Fibroblast of pulmonary artery (primary cell): ENCODE data around the gene RBFOX2.

Experiments used
- DNase-seq: peaks from one replicate; pipeline ENCODE4 v3.0.0-alpha.2; 2010; ENCODE audit warnings: low read depth
- H3K4me3 ChIP-seq: replicated peaks from 2 replicates; pipeline ENCODE4 v1.5.1; 2011; ENCODE audit warnings: low read depth, mild to moderate bottlenecking, control low read depth, low read length, moderate library complexity
- TF ChIP-seq, protein P1 (sequence below): IDR thresholded peaks from 2 replicates; pipeline ENCODE4 v1.5.1; 2011; ENCODE audit warnings: mild to moderate bottlenecking, control low read depth, low read length, inconsistent platforms; ENCODE audit errors: missing control alignments

The RBFOX2 gene

DNA sequence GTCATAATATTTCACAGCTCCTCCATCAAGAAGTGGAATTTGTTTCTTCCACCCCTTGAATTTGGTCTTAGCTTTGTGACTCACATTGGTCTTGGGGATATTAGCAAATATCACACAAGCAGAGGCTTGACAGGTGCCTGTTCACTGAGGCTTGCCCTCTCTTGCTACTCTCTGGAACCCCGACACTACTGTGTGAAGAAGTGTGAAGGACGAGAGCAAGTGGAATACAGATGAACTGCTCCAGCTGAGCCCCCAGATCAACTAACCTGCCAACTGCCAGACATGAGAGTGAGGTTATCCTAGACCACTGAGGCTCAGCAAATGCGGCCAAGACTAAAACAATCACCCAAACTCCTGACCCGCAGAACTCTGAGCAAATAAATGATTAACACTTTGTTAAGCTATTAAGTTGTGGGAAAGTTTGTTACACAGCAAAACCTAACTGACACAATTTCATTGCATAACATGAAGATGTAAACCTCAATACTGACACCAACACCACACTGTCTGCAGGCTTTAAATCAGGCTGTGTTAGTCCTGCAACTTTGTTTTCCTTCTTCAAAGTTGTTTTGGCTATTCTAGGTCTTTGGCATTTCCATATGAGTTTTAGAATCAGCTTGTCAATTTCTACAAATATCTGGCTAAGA, 168.4 kb downstream of the RBFOX2 start:
- H3K4me3 ChIP-seq: no peak overlapping the region
- no peak for DNase-seq
- TF ChIP-seq, protein P1, sequence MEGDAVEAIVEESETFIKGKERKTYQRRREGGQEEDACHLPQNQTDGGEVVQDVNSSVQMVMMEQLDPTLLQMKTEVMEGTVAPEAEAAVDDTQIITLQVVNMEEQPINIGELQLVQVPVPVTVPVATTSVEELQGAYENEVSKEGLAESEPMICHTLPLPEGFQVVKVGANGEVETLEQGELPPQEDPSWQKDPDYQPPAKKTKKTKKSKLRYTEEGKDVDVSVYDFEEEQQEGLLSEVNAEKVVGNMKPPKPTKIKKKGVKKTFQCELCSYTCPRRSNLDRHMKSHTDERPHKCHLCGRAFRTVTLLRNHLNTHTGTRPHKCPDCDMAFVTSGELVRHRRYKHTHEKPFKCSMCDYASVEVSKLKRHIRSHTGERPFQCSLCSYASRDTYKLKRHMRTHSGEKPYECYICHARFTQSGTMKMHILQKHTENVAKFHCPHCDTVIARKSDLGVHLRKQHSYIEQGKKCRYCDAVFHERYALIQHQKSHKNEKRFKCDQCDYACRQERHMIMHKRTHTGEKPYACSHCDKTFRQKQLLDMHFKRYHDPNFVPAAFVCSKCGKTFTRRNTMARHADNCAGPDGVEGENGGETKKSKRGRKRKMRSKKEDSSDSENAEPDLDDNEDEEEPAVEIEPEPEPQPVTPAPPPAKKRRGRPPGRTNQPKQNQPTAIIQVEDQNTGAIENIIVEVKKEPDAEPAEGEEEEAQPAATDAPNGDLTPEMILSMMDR: no peak

DNA sequence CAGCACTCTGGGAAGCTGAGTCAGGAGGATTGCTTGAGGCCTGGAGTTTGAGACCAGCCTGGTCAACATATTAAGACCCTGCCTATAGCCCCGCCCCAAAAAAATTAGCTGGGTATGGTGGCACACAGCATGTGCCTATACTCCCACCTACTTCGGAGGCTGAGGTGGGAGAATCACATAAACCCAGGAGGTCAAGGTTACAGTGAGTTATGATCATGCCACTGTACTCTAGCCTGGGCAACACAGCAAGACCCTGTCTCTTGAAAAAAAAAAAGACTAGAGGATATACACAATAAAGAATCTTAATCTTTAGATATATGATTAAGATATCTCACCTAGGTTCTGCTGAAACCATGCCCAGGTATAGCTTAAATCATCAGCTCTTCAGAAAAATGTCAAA, 174.3 kb downstream of the RBFOX2 start:
- no peak for DNase-seq
- TF ChIP-seq, protein P1: no peak
- no peak overlapping the region for H3K4me3 ChIP-seq

DNA sequence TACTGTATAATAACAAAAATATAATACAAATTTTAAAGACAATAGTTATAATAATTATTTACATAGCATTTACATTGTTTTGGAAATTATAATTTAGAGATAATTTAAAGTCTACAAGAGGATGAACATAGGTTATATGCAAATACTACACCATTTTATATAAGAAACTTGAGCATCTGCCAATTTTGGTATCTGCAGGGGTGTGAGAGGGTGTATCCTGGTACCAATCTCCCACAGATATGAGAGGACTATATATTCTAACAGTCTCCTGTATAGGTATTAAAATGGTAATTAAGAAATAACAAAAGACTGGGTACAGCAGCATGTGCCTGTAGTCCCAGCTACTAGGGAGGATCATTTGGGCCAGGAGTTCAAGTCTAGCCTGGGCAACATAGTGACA, 176.5 kb downstream of the RBFOX2 start:
- no peak overlapping the region for H3K4me3 ChIP-seq
- no peak for DNase-seq
- TF ChIP-seq, protein P1: no peak

DNA sequence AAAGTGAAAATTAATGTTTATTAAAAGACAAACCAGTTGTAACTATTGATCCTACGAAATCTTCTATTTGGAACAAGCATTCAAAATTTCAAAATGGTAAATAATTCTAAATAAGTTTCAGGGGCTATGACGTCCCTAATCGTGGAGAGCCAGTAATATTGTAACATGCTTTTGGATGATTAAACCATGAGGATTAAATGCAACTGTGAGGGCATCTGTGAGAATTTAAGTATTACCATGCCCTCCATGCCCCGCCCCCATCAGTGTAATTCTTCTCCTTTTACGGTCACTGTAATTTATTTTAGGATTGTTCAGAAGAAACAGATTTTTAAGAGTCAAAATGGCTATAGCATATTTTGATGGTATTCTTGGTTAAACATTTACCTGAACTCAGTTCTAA, 177.8 kb downstream of the RBFOX2 start:
- no peak overlapping the region for H3K4me3 ChIP-seq
- TF ChIP-seq, protein P1: no peak
- no peak for DNase-seq

DNA sequence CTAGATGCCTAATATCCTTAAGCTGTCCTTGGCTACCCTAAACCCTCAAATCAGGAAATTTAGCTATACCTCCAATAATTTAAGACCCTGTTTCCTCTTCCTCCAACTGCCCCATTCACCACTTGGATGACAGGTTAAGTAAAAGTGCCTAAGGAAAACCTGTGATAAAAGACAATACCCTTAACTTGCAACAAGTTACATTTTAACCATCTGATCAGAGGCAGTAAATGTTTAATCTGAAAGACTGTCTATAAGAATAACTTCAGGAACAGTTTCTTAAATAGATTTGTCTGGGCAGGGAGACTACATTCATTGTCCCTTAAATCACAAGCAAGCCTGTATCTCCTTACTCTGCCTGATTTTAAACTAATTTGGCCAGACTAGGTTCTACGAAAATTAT, 181.8 kb downstream of the RBFOX2 start:
- no peak overlapping the region for H3K4me3 ChIP-seq
- TF ChIP-seq, protein P1: no peak
- DNase-seq: no peak

DNA sequence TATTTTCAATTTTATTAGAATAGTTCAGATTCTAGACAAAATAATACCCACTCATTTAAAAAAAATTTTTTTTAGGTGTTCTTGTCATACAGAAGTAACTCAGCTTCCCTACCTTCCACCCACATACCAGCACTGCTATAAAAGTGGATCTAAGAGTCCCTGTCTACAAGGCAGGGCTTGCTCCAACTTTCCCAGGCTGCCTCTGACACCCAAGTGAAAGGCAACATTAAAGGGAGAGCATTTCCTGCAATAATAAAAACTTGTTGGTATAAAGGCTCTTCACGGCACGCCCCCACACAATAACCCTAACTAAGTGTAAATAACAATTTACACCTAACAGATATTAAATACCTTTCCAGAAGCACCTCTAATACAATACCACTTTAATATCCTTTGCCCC, 183.7 kb downstream of the RBFOX2 start:
- no peak overlapping the region for H3K4me3 ChIP-seq
- no peak for DNase-seq
- TF ChIP-seq, protein P1: no peak

DNA sequence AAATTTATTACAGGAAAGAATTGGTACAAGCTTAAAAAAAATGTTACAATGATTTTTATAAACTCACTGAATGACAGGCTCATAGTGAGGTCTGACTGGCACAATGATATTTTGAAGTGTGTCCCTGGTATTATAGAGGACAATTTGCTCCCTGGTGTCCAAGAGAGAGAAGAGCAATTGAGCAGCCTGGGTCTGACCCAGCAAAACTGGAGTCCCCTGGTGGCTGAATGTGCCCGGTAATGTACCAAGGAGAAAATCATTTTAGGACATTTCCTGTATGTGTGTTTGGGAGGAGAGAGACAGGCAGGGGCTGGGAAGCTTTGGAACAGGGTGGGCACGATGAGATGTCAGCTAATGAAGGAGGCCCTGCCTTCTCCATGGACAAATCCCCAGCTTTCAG, 185.7 kb downstream of the RBFOX2 start:
- TF ChIP-seq, protein P1: peak; percentile 71
- DNase-seq: peak; percentile 55
- H3K4me3 ChIP-seq: no peak overlapping the region
